NOMO-1 (cell line): ENCODE results near the gene DNAJC7.
A peak's percentile ranks its signal among the peaks of the same experiment; 100 is the strongest.

Experiments used
- DNase-seq, 2 experiments: peaks; one replicate each; lab custom pipeline; 2025; ENCODE audit not compliant: unreplicated experiment in 2 of 2; lab: John Stamatoyannopoulos, UW

The DNAJC7 gene

DNA sequence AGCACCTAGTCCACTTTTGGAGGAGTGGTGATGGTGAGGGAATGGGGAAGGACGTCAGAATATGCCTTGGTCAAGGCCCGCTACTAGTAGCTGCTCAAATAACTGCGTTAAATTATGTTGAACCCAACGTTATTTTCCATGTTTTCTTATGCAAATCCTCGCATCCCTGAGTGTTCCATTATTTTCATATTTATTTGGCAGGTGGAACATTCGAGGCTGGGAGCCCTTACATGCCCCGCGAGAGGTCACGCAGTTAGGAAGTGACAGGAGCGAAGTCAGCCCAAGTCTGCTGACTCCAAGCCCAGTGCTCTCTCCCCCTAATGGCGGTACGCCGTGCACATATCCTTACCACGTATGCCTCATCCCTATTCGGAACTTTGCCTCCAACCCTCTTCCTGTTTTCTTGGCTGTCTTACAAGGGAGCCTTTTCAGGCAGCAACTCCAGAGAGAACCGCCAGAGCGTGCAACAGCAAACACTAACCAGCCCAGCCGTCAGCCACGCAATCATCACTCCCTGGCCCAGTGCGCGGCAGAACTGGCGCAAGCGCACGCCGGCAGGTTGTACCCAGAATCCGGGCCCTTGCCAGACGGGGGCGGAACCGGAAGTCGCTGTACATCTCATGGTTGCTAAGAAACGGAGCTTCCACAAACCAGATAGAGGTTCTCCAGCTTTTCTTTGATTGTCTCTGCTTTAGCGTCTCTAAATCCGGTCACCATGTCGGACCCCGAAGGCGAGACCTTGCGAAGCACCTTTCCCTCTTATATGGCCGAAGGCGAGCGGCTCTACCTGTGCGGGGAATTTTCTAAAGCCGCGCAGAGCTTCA is 87.0 kb downstream of the DNAJC7 start, which contains the start of gene ODAD4:
Gene ODAD4 (plus strand): TSS at position 609 of the 824 bp plus-strand sequence. CDS start 107 bp downstream, at position 716.
- peak; percentile 97 to 99 for DNase-seq

DNA sequence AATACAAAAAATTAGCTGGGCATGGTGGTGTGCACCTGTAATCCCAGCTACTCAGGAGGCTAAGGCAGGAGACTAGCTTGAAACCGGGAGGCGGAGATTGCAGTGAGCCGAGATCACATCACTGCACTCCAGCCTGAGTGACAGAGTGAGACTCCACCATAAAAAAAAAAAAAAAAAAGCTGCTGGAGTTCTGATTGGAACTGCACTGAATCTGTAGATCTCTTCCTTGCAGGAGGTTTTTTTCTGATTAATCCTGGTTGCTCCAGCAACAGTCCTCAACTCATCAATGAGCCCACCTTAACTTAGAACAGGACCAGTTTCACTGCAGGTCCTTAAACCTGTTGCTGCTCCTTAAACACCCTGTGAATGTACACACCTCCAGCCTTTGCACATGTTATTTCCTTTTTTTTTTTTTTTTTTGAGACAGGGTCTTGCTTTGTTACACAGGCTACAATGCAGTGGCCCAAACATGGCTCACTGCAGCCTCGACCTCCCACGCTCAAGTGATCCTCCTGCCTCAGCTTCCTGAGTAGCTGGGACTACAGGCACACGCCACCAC is 88.5 kb downstream of the DNAJC7 start:
- no peak for DNase-seq
